Hepatocyte (in vitro differentiated cells): ENCODE data around the gene CNTNAP2.

ENCODE experiments used
- EZH2 ChIP-seq: fragments of 200-600 bp; sonication (generic); IDR thresholded peaks from 2 replicates; pipeline ENCODE4 v1.6.1; 2016; ENCODE audit warnings: antibody characterized with exemption, mild to moderate bottlenecking, borderline replicate concordance
- EZH2phosphoT487 ChIP-seq: fragments of 200-600 bp; sonication (generic); IDR thresholded peaks from one replicate; pipeline ENCODE4 v1.6.1; 2018; ENCODE audit warnings: antibody characterized with exemption, mild to moderate bottlenecking, low read depth, moderate library complexity; ENCODE audit not compliant: unreplicated experiment, severe bottlenecking
- TF ChIP-seq, protein P1 (sequence below): fragments of 200-600 bp; sonication (generic); IDR thresholded peaks from 2 replicates; pipeline ENCODE4 v1.5.1; 2016; ENCODE audit warnings: antibody characterized with exemption, mild to moderate bottlenecking; ENCODE audit not compliant: poor library complexity

DNA sequence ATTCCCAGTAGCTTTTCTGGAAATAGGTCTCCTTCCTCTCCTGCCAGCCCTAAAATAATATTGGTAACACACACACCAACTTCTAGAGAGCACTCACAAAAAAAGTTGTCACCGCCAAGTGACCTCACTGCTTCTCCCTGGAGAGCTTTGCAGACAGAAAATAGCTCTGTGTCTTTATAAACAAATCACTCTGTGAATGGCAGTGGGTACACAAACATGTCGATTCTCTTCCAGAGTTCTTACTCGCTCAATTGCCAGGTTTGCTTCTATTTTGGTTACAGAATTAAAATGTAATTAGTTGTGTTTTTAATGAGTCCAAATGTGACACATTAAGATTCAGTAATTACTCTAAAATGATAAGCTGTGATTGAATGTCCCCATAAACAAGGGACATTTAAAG is 1824.8 kb downstream of the CNTNAP2 start:
- TF ChIP-seq, protein P1, sequence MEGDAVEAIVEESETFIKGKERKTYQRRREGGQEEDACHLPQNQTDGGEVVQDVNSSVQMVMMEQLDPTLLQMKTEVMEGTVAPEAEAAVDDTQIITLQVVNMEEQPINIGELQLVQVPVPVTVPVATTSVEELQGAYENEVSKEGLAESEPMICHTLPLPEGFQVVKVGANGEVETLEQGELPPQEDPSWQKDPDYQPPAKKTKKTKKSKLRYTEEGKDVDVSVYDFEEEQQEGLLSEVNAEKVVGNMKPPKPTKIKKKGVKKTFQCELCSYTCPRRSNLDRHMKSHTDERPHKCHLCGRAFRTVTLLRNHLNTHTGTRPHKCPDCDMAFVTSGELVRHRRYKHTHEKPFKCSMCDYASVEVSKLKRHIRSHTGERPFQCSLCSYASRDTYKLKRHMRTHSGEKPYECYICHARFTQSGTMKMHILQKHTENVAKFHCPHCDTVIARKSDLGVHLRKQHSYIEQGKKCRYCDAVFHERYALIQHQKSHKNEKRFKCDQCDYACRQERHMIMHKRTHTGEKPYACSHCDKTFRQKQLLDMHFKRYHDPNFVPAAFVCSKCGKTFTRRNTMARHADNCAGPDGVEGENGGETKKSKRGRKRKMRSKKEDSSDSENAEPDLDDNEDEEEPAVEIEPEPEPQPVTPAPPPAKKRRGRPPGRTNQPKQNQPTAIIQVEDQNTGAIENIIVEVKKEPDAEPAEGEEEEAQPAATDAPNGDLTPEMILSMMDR, result no peak
- TF ChIP-seq EZH2 (no peak), EZH2phosphoT487 (no peak)
